Body of pancreas (tissue), 4 donors: ENCODE results near the gene RSPO1.

ENCODE experiments used
- CTCF ChIP-seq, 7 experiments: fragments of 450-650 bp in 4 of 7; fragments of 200-600 bp in 3 of 7; sonication (generic) in 3 of 7; IDR thresholded peaks; one replicate each; pipeline ENCODE4 v1.5.1; 2016 to 2019; ENCODE audit warnings: antibody characterized with exemption in 7 of 7
- POLR2A ChIP-seq, 3 donors: fragments of 450-650 bp; IDR thresholded peaks; one replicate each; pipeline ENCODE4 v1.6.1; 2016; ENCODE audit warnings: antibody characterized with exemption in 3 of 3, mild to moderate bottlenecking in 2 of 3

- TF ChIP-seq POLR2A (IDR thresholded peaks at IDR 0.05) (no peak), CTCF (IDR thresholded peaks at IDR 0.05) (no peak)
Measured at GRCh38 chr1:37677808-37678207, 43.1 kb upstream of the RSPO1 start.
